Neural crest cell (in vitro differentiated cells): Measurements from ENCODE around the gene TAF11L3. TPM values are rescaled to one million over a fixed set of nuclear protein-coding genes. Genes with fewer than 3 reads are reported as not detected.
"Not testable (repeated sequence)": the region's sequence is repeated elsewhere in the genome, so short reads cannot be mapped to it uniquely, and the experiment has no call there.

Experiments
- DNase-seq: peaks from one replicate; pipeline ENCODE4 v3.0.0; 2021; ENCODE audit warnings: low read depth, mixed read lengths, low spot score
- H3K27ac Mint-ChIP-seq: one replicate; pipeline ENCODE4 v1.8.0; 2021; ENCODE audit warnings: mild to moderate bottlenecking, mixed read lengths; ENCODE audit not compliant: unreplicated experiment
- H3K27me3 Mint-ChIP-seq: 2 replicates; pipeline ENCODE4 v1.8.0; 2021; ENCODE audit warnings: low read depth, mild to moderate bottlenecking, mixed read lengths
- H3K36me3 Mint-ChIP-seq: 2 replicates; pipeline ENCODE4 v1.8.0; 2021; ENCODE audit warnings: low read depth, mild to moderate bottlenecking, mixed read lengths
- H3K4me1 Mint-ChIP-seq: 2 replicates; pipeline ENCODE4 v1.8.0; 2021; ENCODE audit warnings: mixed read lengths
- H3K4me3 Mint-ChIP-seq: one replicate; pipeline ENCODE4 v1.8.0; 2021; ENCODE audit warnings: mild to moderate bottlenecking, mixed read lengths
- H3K9me3 Mint-ChIP-seq: 2 replicates; pipeline ENCODE4 v1.8.0; 2021; ENCODE audit warnings: mixed read lengths
- total RNA-seq: library from RNA; stranded (reverse); gene quantifications from 2 replicates; pipeline ENCODE4 v1.2.1, GENCODE V29; 2021
- TF ChIP-seq, protein P1 (sequence below): fragments of 200-600 bp; sonication (generic); conservative IDR thresholded peaks from 2 replicates; pipeline ENCODE4 v1.5.0; 2021; ENCODE audit warnings: antibody characterized with exemption, mild to moderate bottlenecking

TAF11L3 gene
- total RNA-seq, 1 donor from 2014 or later, result not detected

DNA sequence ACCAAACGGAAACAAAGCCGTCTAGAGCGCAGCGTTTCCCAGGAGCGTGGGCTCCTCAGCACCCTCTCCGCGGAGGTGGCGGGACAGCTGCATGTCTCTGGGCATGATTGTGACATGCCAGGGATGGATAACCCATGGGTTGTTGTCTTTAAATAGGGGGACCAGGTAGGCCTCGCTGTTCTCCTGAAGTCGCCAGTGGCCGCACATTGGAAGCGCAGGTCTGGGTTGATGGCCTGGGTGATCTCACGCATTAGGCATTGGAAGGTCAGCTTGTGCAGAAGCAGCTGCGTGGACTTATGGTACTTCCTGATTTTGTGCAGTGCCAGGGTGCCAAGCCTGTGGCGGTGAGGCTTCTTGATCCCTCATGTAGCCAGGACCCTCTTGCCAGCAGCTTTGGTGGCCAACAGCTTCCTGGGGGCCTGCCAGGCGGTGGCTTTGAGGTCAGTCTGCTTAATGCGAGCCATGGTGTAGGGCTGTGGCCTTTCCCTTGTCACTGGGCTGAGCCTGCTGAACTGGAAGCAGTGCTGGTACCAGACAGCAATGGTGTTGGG is 6.3 kb upstream of the TAF11L3 start:
- Mint-ChIP-seq H3K27me3 (no peaks in the 10 kb centered on the region), H3K27ac (no peak overlapping the region), H3K4me1 (no peaks in the 10 kb centered on the region), H3K36me3 (no peaks in the 10 kb centered on the region), H3K9me3 (no peaks in the 10 kb centered on the region), H3K4me3 (no peak overlapping the region)
- TF ChIP-seq, protein P1, sequence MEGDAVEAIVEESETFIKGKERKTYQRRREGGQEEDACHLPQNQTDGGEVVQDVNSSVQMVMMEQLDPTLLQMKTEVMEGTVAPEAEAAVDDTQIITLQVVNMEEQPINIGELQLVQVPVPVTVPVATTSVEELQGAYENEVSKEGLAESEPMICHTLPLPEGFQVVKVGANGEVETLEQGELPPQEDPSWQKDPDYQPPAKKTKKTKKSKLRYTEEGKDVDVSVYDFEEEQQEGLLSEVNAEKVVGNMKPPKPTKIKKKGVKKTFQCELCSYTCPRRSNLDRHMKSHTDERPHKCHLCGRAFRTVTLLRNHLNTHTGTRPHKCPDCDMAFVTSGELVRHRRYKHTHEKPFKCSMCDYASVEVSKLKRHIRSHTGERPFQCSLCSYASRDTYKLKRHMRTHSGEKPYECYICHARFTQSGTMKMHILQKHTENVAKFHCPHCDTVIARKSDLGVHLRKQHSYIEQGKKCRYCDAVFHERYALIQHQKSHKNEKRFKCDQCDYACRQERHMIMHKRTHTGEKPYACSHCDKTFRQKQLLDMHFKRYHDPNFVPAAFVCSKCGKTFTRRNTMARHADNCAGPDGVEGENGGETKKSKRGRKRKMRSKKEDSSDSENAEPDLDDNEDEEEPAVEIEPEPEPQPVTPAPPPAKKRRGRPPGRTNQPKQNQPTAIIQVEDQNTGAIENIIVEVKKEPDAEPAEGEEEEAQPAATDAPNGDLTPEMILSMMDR, result no peak
- no peak for DNase-seq

DNA sequence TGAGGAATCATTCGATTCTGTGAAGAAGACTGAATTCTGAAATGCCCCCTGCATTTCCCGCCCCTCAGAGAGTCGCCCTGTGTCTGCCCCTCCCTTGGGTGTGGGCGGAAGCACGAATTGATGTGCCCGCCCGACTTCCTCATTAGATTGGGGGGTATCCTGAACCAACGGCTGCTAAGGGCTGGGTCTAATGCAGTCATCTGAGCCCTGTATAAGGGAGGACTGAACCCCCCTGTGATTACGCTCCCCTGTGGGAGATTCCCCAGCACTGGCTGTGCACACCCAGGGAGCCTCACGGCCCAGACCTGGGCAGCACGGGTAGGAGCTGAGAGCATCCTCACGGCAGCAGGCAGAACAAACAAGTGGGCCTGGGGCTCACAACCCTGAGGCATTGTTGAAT is 641 bp upstream of the TAF11L3 start:
- not testable (repeated sequence) for H3K9me3 Mint-ChIP-seq, H3K4me3 Mint-ChIP-seq, H3K27me3 Mint-ChIP-seq, H3K4me1 Mint-ChIP-seq, H3K36me3 Mint-ChIP-seq, H3K27ac Mint-ChIP-seq, DNase-seq

DNA sequence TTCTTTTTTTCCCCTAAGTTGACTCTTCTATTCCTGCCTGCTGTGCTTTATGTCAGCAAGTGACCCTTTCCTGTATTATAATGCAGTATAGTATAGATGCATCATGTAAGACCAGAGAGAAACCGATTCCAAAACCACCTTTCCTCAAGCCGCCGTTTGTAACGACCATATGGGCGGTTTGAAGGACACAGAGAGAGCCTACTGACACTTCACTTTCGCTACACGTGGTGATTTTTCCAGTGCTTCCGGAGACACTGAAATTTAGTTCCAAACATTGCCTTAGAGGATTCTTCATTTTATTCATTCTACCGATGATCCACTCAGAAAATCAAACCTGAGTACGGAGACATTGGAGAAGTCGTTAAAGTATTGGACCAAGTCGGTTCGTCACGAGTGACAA is 1.3 kb downstream of the TAF11L3 start:
- not testable (repeated sequence) for H3K27ac Mint-ChIP-seq, H3K9me3 Mint-ChIP-seq, DNase-seq, H3K27me3 Mint-ChIP-seq, H3K36me3 Mint-ChIP-seq, H3K4me1 Mint-ChIP-seq, H3K4me3 Mint-ChIP-seq

DNA sequence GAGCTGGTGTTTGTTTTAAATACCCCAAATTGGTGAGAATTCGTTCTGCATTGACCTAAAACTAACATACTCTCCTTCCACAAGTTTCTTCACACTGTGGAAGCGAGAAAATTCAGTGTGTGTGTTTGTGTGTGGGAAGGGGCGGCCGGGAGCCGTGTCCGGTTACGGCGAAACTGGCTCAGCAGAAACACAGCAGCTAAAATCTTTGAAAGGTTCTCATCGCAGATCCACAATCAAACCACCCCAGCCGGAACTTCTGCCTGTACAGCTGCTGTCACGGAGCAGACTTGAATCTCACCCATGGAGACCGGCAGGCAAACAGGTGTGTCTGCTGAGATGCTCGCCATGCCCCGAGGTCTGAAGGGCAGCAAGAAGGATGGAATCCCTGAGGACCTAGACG is 3.3 kb downstream of the TAF11L3 start, which contains the start of gene TAF11L4:
TAF11L4 (plus strand) TSS at position 301 of the 400 bp plus-strand sequence.
- not testable (repeated sequence) for H3K4me1 Mint-ChIP-seq, H3K27me3 Mint-ChIP-seq, H3K4me3 Mint-ChIP-seq, H3K27ac Mint-ChIP-seq, DNase-seq, H3K36me3 Mint-ChIP-seq, H3K9me3 Mint-ChIP-seq

DNA sequence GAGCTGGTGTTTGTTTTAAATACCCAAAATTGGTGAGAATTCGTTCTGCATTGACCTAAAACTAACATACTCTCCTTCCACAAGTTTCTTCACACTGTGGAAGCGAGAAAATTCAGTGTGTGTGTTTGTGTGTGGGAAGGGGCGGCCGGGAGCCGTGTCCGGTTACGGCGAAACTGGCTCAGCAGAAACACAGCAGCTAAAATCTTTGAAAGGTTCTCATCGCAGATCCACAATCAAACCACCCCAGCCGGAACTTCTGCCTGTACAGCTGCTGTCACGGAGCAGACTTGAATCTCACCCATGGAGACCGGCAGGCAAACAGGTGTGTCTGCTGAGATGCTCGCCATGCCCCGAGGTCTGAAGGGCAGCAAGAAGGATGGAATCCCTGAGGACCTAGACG is 6.8 kb downstream of the TAF11L3 start, which contains the start of gene TAF11L5:
TAF11L5 (plus strand) TSS at position 301 of the 400 bp plus-strand sequence.
- H3K4me1 Mint-ChIP-seq, H3K36me3 Mint-ChIP-seq, H3K4me3 Mint-ChIP-seq, DNase-seq, H3K27me3 Mint-ChIP-seq, H3K9me3 Mint-ChIP-seq, H3K27ac Mint-ChIP-seq: not testable (repeated sequence)

DNA sequence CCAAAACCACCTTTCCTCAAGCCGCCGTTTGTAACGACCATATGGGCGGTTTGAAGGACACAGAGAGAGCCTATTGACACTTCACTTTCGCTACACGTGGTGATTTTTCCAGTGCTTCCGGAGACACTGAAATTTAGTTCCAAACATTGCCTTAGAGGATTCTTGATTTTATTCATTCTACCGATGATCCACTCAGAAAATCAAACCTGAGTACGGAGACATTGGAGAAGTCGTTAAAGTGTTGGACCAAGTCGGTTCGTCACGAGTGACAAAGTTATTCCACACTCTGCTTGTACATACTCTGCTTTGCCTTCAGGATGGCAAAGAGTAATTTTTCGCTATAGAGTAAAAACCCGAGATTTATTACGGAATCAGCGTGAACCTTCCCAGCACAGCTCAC is 8.3 kb downstream of the TAF11L3 start:
- not testable (repeated sequence) for H3K27ac Mint-ChIP-seq, H3K9me3 Mint-ChIP-seq, H3K4me3 Mint-ChIP-seq, H3K36me3 Mint-ChIP-seq, H3K4me1 Mint-ChIP-seq, H3K27me3 Mint-ChIP-seq
- DNase-seq, result peak; percentile 40

DNA sequence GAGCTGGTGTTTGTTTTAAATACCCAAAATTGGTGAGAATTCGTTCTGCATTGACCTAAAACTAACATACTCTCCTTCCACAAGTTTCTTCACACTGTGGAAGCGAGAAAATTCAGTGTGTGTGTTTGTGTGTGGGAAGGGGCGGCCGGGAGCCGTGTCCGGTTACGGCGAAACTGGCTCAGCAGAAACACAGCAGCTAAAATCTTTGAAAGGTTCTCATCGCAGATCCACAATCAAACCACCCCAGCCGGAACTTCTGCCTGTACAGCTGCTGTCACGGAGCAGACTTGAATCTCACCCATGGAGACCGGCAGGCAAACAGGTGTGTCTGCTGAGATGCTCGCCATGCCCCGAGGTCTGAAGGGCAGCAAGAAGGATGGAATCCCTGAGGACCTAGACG is 10.2 kb downstream of the TAF11L3 start, which contains the start of gene TAF11L6:
TAF11L6 (plus strand) TSS at position 301 of the 400 bp plus-strand sequence.
- H3K27me3 Mint-ChIP-seq, H3K4me1 Mint-ChIP-seq, H3K9me3 Mint-ChIP-seq, DNase-seq, H3K36me3 Mint-ChIP-seq, H3K4me3 Mint-ChIP-seq, H3K27ac Mint-ChIP-seq: not testable (repeated sequence)

Other genes with a start within 250 kb of the TAF11L3 start
- gene TAF11L2, start 20.1 kb upstream of the TAF11L3 start, total RNA-seq, result not detected in 2 replicates
- gene TAF11L4, start 3.4 kb downstream of the TAF11L3 start, total RNA-seq, result not detected in 2 replicates
- not detected in 2 replicates for gene TAF11L5, start 6.9 kb downstream of the TAF11L3 start, total RNA-seq
- gene TAF11L6, start 10.3 kb downstream of the TAF11L3 start, total RNA-seq, result not detected in 2 replicates
- gene TAF11L7, start 67.4 kb downstream of the TAF11L3 start, total RNA-seq, result not detected in 2 replicates
- not detected in 2 replicates for gene TAF11L8, start 72.6 kb downstream of the TAF11L3 start, total RNA-seq
- gene TAF11L9, start 76.0 kb downstream of the TAF11L3 start, total RNA-seq, result not detected in 2 replicates
- not detected in 2 replicates for gene TAF11L10, start 79.5 kb downstream of the TAF11L3 start, total RNA-seq
- not detected in 2 replicates for gene TAF11L11, start 85.8 kb downstream of the TAF11L3 start, total RNA-seq
- gene TAF11L12, start 92.0 kb downstream of the TAF11L3 start, total RNA-seq, result not detected in 2 replicates
- not detected in 2 replicates for gene TAF11L13, start 113.7 kb downstream of the TAF11L3 start, total RNA-seq
- not detected in 2 replicates for gene TAF11L14, start 116.1 kb downstream of the TAF11L3 start, total RNA-seq